Right atrium auricular region (tissue), 2 donors: ENCODE data around the gene JPT1. TPM values are rescaled to one million over a fixed set of nuclear protein-coding genes. Genes with fewer than 3 reads are reported as not detected.
A peak's percentile ranks its signal among the peaks of the same experiment; 100 is the strongest.

Source experiments
- DNase-seq: peaks from one replicate; pipeline ENCODE4 v3.0.0-alpha.2; 2019; ENCODE audit warnings: low spot score
- H3K27ac ChIP-seq, 2 donors: fragments of 200-600 bp; sonication (generic); 1 replicate in 1 of 2; 2 replicates in 1 of 2; pipeline ENCODE4 v1.5.1; 2016 to 2019
- H3K27me3 ChIP-seq, 2 donors: fragments of 200-600 bp; sonication (generic); one replicate each; pipeline versions ENCODE4 v1.5.1 to v1.6.0; 2017 to 2019
- H3K36me3 ChIP-seq: fragments of 200-600 bp; sonication (generic); one replicate; pipeline ENCODE4 v1.5.1; 2016
- H3K4me1 ChIP-seq, 2 donors: fragments of 200-600 bp; sonication (generic); one replicate each; pipeline versions ENCODE4 v1.5.1 to v1.6.0; 2017 to 2019
- H3K4me3 ChIP-seq, 2 donors: fragments of 200-600 bp; sonication (generic); 1 replicate in 1 of 2; 2 replicates in 1 of 2; pipeline ENCODE4 v1.5.1; 2017 to 2019; ENCODE audit warnings: mild to moderate bottlenecking in 1 of 2, moderate library complexity in 1 of 2
- H3K9me3 ChIP-seq, 2 donors: fragments of 200-600 bp; sonication (generic); one replicate each; pipeline ENCODE4 v1.5.1; 2019
- total RNA-seq, 2 donors: library from RNA; depleted of rRNA; stranded (reverse); fragments of >200 nt; gene quantifications; one replicate each; pipeline ENCODE4 v1.1.0, GENCODE V29; 2016
- TF ChIP-seq, protein P1 (sequence below), 2 donors: fragments of 200-600 bp; sonication (generic); IDR thresholded peaks; one replicate each; pipeline ENCODE4 v1.5.1; 2019; ENCODE audit warnings: antibody characterized with exemption in 2 of 2

JPT1 gene
- total RNA-seq, 2 donors from 2014 or later, result 15.1 to 15.8 TPM

GRCh38 chr17:75124819-75125162, 29.5 kb downstream of the JPT1 start:
- Histone ChIP-seq H3K27me3 (no peaks in the 10 kb centered on the region), H3K9me3 (no peaks in the 10 kb centered on the region), H3K27ac (peak overlapping the region; percentile 50 to 60), H3K4me3 (no peak overlapping the region), H3K4me1 (peaks cover 0 to 16% of the 10 kb centered on the region in 2 donors), H3K36me3 (peaks cover 6% of the 10 kb centered on the region)
- TF ChIP-seq, protein P1, sequence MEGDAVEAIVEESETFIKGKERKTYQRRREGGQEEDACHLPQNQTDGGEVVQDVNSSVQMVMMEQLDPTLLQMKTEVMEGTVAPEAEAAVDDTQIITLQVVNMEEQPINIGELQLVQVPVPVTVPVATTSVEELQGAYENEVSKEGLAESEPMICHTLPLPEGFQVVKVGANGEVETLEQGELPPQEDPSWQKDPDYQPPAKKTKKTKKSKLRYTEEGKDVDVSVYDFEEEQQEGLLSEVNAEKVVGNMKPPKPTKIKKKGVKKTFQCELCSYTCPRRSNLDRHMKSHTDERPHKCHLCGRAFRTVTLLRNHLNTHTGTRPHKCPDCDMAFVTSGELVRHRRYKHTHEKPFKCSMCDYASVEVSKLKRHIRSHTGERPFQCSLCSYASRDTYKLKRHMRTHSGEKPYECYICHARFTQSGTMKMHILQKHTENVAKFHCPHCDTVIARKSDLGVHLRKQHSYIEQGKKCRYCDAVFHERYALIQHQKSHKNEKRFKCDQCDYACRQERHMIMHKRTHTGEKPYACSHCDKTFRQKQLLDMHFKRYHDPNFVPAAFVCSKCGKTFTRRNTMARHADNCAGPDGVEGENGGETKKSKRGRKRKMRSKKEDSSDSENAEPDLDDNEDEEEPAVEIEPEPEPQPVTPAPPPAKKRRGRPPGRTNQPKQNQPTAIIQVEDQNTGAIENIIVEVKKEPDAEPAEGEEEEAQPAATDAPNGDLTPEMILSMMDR (IDR thresholded peaks at IDR 0.05), result no peak
- no peak for DNase-seq

DNA sequence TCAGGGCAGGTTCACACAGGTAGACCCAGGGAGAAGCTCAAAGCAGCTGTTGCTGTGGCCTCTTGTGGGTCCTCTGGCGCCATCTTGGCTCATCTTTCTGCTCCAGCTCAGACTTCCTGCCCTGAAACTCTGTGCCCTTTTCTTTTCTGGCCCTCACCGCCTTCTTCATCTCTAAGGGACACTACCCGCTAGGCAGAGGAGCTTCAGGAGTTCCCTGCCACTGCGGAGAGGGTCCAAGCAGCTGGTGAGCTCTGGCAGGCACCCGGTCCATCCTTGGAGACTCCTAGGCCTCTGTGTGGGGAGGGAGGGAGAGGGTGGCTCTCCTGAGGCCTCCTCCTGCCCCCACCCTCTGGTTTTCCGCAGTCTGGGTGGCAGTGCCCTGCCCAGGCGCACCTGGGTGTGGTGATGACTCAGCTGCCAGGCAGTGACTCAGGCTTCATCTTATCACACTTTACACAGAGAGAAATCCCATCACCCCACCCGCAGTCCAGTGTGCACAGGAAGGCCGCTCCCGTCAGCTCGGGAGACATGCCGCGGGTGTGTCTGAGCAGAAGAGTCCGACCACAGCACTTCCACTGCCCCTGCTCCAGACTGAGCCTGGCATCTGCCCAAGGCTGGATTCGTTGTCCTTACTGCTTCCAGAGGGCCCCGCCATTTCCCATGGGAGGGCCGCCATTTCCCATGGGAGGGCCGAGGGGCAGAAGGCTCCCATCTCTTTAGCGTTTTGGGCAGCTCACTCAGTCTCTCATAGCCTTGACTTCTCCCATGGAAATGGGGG, 30.1 kb downstream of the JPT1 start:
- TF ChIP-seq, protein P1 (IDR thresholded peaks at IDR 0.05), result no peak
- DNase-seq, result peak; percentile 78
- peaks cover 0 to 16% of the 10 kb centered on the region in 2 donors for H3K4me1 ChIP-seq
- peak overlapping the region; percentile 50 to 60 for H3K27ac ChIP-seq
- no peaks in the 10 kb centered on the region for H3K27me3 ChIP-seq
- H3K36me3 ChIP-seq, result peaks cover 3% of the 10 kb centered on the region
- no peaks in the 10 kb centered on the region for H3K9me3 ChIP-seq
- no peak overlapping the region for H3K4me3 ChIP-seq

GRCh38 chr17:75118307-75118706, 36.0 kb downstream of the JPT1 start:
- no peak for DNase-seq

GRCh38 chr17:75116737-75117136, 37.6 kb downstream of the JPT1 start:
- H3K27me3 ChIP-seq, result no peaks in the 10 kb centered on the region
- H3K4me3 ChIP-seq, result no peak overlapping the region
- no peaks in the 10 kb centered on the region for H3K9me3 ChIP-seq
- no peak for DNase-seq
- H3K36me3 ChIP-seq, result peaks cover 3% of the 10 kb centered on the region
- TF ChIP-seq, protein P1 (IDR thresholded peaks at IDR 0.05), result no peak
- peaks cover 0 to 32% of the 10 kb centered on the region in 2 donors for H3K4me1 ChIP-seq
- H3K27ac ChIP-seq, result no peak overlapping the region

More at GRCh38 chr17:75118307-75118706, 36.0 kb downstream of the JPT1 start:
- no peaks in the 10 kb centered on the region for H3K27me3 ChIP-seq
- no peak overlapping the region for H3K27ac ChIP-seq
- peaks cover 3% of the 10 kb centered on the region for H3K36me3 ChIP-seq
- H3K4me3 ChIP-seq, result no peak overlapping the region
- peaks cover 0 to 28% of the 10 kb centered on the region in 2 donors for H3K4me1 ChIP-seq
- TF ChIP-seq, protein P1 (IDR thresholded peaks at IDR 0.05), result no peak
- no peaks in the 10 kb centered on the region for H3K9me3 ChIP-seq

- Histone ChIP-seq H3K4me1 (peaks cover 0 to 44% of the 10 kb centered on the region in 2 donors), H3K27ac (no peak overlapping the region), H3K27me3 (no peaks in the 10 kb centered on the region), H3K9me3 (no peaks in the 10 kb centered on the region), H3K36me3 (no peaks in the 10 kb centered on the region), H3K4me3 (no peak overlapping the region)
- TF ChIP-seq, protein P1 (IDR thresholded peaks at IDR 0.05), result no peak
- no peak for DNase-seq
Measured at GRCh38 chr17:75115555-75115954, 38.8 kb downstream of the JPT1 start.
